GM12874 (cell line): ENCODE measurements around the gene ESRP2.
A peak's percentile ranks its signal among the peaks of the same experiment; 100 is the strongest.

Experiments
- TF ChIP-seq, protein P1 (sequence below): IDR thresholded peaks from 2 replicates; pipeline ENCODE4 v1.5.1; 2011; ENCODE audit warnings: low read depth, mild to moderate bottlenecking, control low read depth, low read length, moderate library complexity; ENCODE audit not compliant: insufficient read depth

ESRP2 gene

DNA sequence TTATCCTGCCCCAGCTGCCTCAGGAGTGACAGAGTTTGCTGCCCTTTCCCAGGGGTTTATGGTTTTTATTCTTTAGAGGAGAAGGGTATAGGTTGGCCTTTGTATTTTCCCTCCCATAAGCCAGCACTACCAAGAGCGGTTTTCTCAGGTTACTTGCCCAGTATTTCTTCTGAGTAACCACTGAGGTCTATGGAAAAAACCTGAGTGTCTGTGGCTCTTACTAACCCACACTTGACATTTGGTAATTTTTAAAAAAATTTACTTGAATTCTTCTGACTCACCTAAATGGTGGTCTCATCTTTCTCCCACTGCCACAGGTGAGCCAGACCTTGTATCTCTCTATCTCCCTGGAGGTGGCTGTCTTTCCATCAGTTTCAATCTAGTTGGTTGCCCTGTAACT lies 34.4 kb upstream of the ESRP2 start:
- TF ChIP-seq, protein P1, sequence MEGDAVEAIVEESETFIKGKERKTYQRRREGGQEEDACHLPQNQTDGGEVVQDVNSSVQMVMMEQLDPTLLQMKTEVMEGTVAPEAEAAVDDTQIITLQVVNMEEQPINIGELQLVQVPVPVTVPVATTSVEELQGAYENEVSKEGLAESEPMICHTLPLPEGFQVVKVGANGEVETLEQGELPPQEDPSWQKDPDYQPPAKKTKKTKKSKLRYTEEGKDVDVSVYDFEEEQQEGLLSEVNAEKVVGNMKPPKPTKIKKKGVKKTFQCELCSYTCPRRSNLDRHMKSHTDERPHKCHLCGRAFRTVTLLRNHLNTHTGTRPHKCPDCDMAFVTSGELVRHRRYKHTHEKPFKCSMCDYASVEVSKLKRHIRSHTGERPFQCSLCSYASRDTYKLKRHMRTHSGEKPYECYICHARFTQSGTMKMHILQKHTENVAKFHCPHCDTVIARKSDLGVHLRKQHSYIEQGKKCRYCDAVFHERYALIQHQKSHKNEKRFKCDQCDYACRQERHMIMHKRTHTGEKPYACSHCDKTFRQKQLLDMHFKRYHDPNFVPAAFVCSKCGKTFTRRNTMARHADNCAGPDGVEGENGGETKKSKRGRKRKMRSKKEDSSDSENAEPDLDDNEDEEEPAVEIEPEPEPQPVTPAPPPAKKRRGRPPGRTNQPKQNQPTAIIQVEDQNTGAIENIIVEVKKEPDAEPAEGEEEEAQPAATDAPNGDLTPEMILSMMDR = no peak

DNA sequence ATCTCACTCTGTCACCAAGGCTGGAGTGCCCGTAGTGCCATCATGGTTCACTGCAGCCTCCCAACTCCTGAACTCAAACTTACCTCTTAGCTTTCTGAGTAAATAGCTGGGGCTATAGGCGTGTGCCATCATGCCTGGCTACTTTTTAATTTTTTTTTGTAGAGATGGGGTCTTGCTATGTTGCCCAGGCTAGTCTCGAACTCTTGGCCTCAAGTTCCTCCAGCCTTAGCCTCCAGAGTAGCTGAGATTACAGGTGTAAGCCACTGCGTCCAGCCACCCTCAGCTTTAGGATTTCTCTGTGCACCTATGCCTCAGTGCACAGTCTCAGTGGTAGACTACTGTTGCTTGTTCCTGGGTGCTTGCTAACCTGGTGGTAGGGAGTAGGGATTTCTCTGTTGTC lies 33.9 kb upstream of the ESRP2 start:
- TF ChIP-seq, protein P1 = no peak

DNA sequence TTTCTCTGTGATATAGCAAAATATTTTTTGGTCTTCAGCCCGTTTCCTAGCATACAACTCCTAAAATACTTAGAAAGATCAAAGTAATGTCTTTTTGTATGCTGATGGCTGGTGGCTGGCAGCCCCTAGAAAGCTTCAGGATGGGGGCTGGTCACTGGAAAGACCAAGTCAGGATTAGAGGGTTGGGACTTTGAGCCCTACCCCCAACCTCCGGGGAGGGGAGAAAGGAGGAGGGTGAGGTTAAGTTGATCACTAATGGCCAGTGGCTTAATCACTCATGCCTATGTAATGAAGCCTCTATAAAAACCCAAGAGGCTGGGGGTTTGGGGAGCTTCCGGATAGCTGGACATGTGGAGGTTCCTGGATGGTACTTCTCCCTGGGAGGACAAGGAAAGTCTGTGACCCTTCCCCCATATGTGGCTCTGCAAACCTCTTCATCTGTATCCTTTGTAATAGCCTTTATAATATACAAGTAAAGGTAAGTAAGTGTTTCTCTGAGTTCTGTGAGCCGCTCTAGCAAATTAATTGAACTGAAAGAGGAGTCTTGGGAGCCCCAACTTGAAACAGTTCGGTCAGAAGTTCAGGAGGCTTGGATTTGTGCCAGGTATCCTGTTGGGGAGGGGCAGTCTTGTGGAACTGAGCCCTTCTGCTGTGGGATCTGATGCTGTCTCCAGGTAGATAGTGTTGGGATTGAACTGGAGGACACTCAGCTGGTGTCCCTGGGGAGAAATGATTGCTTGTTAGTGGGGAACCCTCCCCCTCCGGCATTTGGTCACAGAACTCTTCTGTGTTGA lies 31.9 kb upstream of the ESRP2 start:
- TF ChIP-seq, protein P1 = no peak

DNA sequence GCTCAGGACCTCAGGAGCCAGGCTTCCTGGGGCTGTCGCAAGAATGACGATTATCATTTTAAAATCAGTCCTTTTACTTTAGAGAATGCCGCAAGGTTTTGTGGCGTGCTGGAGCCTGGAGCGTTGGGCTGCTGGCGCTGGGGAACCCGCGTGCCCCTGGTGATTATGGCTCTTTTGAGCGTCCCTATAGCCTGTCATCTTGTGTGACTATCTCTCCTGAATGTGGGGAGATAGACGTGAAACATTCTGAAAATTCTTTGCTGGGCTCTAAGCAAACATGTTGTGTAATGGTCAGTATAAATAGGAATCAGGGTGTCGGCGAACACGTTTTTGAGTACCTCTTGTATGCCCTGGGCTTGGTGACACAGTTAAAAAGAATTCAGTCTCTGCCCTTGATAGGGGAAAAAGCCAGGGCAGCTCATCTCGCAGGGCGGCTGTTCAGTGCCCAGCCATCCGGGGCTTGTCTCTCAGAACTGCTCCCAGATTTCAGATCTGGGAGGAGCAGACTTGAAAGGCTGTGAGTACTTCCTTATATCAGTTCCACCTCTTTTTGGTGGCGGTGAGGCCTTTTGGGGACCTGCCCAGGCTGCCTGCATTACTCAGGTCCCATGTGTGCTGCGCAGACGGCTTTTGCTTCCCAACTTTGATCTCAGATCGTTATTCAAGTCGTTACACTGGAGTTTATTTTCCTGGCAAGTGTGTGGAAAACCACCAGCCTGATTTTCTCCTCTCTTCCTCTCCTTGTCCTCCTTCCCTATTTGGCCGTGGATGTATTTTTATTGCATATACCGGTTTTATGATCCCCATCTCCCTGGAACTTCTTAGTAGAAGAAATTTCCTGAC lies 29.4 kb upstream of the ESRP2 start:
- TF ChIP-seq, protein P1 = no peak

GRCh38 chr16:68264128-68265077 lies 28.5 kb upstream of the ESRP2 start, which contains the start of gene SLC7A6:
Gene SLC7A6, plus strand, starts transcription at chr16:68264526. Its CDS starts 10,201 bp downstream, at chr16:68274727.
- TF ChIP-seq, protein P1 = peak; percentile 82

DNA sequence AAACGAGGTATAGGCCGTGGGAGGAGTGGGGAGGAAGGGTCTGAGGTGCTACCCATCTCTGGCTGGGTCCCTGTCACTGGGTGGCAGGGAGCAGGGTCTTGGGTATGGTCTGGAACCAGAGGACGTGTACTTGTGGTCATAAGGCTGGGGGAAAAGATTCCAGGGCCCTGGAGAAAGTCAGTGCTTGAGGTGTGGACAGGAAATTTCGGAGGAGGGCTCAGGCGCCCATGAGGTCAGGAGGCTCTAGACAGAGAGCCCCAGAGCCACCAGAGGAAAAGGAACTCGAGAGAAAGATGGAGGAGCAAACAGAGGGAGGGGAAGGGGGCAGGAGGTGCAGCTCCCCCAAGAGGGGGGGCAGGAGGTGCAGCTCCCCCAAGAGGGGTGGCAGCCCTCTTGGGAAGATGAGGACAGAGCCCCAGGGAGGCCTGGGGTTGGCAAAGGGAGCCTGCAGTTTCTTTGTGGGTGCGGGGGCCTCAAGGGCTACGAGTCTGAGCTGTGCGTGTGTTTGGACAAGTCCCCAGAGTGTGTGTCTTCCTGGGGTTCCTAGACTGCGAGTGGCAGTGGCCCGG lies 27.7 kb upstream of the ESRP2 start:
- TF ChIP-seq, protein P1 = no peak
